Panc1 (cell line): ENCODE data around the gene UBLCP1. TPM values are rescaled to one million over a fixed set of nuclear protein-coding genes. Genes with fewer than 3 reads are reported as not detected.

ENCODE experiments used
- ATAC-seq: fragments of 200-7000 bp; cut with Tn5 transposase; 2 replicates; pipeline ENCODE4 v1.9.1; 2020; ENCODE audit warnings: mild to moderate bottlenecking, moderate library complexity
- BruUV-seq: library from RNA; stranded (reverse); fragments of 400-500 nt; replicated peaks from 2 replicates; lab custom pipeline; 2021; lab: Mats Ljungman, UMichigan
- CTCF ChIA-PET: fragments of 300-600 bp; sonication (Branson Sonifier 250); formaldehyde crosslinking; loops from one replicate; lab custom pipeline; 2022; ENCODE audit warnings: antibody characterized with exemption; lab: Charles Lee
- POLR2A ChIA-PET: fragments of 300-600 bp; sonication (Branson Sonifier 250); formaldehyde crosslinking; loops from one replicate; lab custom pipeline; 2022; ENCODE audit warnings: antibody characterized with exemption; lab: Charles Lee
- DNase-seq: peaks from one replicate; pipeline ENCODE4 v3.0.0-alpha.2; 2010; ENCODE audit warnings: low read depth, low spot score
- H3K27ac ChIP-seq: 2 replicates; pipeline ENCODE4 v1.5.1; 2011; ENCODE audit warnings: mild to moderate bottlenecking, low read length, inconsistent platforms
- H3K27me3 ChIP-seq: fragments of 200-500 bp; sonication (Bioruptor generic); 2 replicates; pipeline ENCODE4 v1.6.0; 2014; ENCODE audit warnings: low read length, inconsistent platforms; ENCODE audit not compliant: control insufficient read depth, insufficient read depth
- H3K36me3 ChIP-seq: fragments of 200-500 bp; sonication (Bioruptor generic); 2 replicates; pipeline ENCODE4 v1.5.1; 2014; ENCODE audit warnings: inconsistent platforms, mild to moderate bottlenecking, low read length, moderate library complexity; ENCODE audit not compliant: control insufficient read depth, insufficient read depth
- H3K4me1 ChIP-seq: 2 replicates; pipeline ENCODE4 v1.5.1; 2011; ENCODE audit warnings: inconsistent platforms, mild to moderate bottlenecking, low read length, moderate library complexity; ENCODE audit not compliant: control insufficient read depth, insufficient read depth
- H3K4me3 ChIP-seq, 2 experiments: 2 replicates each; pipeline ENCODE4 v1.5.1; 2011 to 2012; ENCODE audit warnings: low read depth in 2 of 2, low read length in 2 of 2, mild to moderate bottlenecking in 2 of 2, inconsistent platforms in 1 of 2, moderate library complexity in 1 of 2
- H3K9me3 ChIP-seq: fragments of 200-500 bp; sonication (Bioruptor generic); 2 replicates; pipeline ENCODE4 v1.5.1; 2014; ENCODE audit warnings: low read depth, mild to moderate bottlenecking, inconsistent platforms, low read length, moderate library complexity; ENCODE audit not compliant: control insufficient read depth, insufficient read depth
- POLR2AphosphoS5 ChIP-seq: IDR thresholded peaks from 2 replicates; pipeline ENCODE4 v1.6.1; 2012; ENCODE audit warnings: mild to moderate bottlenecking, low read depth, low read length, moderate library complexity
- SIN3A ChIP-seq: IDR thresholded peaks from 2 replicates; pipeline ENCODE4 v1.6.1; 2012; ENCODE audit warnings: low read depth, mild to moderate bottlenecking, low read length, moderate library complexity, borderline replicate concordance; ENCODE audit not compliant: insufficient read depth
- TCF7L2 ChIP-seq: IDR thresholded peaks from 2 replicates; pipeline ENCODE4 v1.6.1; 2011; ENCODE audit warnings: mild to moderate bottlenecking, low read depth, low read length, inconsistent platforms
- in situ Hi-C: cut with HindIII; loops from 2 replicates; pipeline ENCODE4 v1.10.0; 2016; ENCODE audit warnings: low sequenced_read_pairs, low pct_unique_long_range_greater_than_20kb
- intact Hi-C: fragments of 100-400 bp; cut with micrococcal nuclease; formaldehyde crosslinking; loops from one replicate; pipeline ENCODE4 v1.10.0; 2022; ENCODE audit not compliant: unreplicated experiment
- total RNA-seq: library from RNA; stranded (reverse); gene quantifications from one replicate; pipeline ENCODE4 v1.2.1, GENCODE V29; 2021; ENCODE audit not compliant: unreplicated experiment
- TF ChIP-seq, protein P1 (sequence below), 2 experiments: IDR thresholded peaks; 2 replicates each; pipeline ENCODE4 v1.6.1; 2011 to 2012; ENCODE audit warnings: low read depth in 2 of 2, control low read depth in 1 of 2, low read length in 1 of 2, mild to moderate bottlenecking in 1 of 2, moderate library complexity in 1 of 2; ENCODE audit not compliant: insufficient read depth in 1 of 2
- TF ChIP-seq, protein P2 (sequence below): fragments of 450-650 bp; IDR thresholded peaks from 2 replicates; pipeline ENCODE4 v1.5.1; 2017; ENCODE audit warnings: mild to moderate bottlenecking

UBLCP1 gene
- total RNA-seq, 1 experiment from 2014 or later, result 31.8 TPM

DNA sequence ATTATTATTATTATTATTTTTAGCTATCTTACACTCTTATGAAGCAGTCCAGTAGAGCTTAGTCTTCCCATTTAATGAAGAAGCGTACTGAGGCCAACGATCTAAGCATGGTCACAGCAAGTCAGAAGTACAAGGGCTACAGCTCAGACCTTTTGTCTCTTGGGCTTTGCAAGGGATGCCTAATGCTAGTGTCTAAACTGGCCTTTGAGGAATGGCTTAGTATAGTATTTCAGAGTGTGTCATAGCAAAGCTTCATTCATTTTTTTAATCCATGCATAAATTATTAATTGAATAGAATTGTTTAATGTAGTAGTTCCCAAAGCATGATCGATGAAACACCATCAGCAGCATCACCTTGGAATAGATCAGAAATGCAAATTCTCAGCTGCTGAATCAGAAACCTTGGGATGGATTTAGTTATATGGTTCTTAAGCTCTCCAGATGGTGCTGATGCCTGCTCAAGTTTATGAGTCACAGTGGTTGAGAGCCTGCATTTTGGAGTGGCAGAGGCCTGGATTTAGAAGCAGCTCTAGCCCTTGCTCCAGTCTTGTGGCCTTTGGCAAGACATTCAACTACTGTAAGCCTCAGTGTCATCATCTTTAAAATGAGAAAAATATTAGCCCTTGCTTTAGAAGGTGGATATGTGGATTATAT is 61.1 kb downstream of the UBLCP1 start:
- Histone ChIP-seq H3K36me3 (no peaks in the 10 kb centered on the region), H3K4me1 (no peaks in the 10 kb centered on the region), H3K9me3 (no peaks in the 10 kb centered on the region), H3K4me3 (no peak overlapping the region), H3K27ac (no peak overlapping the region), H3K27me3 (peaks cover 5% of the 10 kb centered on the region; the same call in 1 of the 2 replicates)
- ChIA-PET CTCF (no interaction called here), POLR2A (no interaction called here)
- no TSS peak for BruUV-seq
- TF ChIP-seq, protein P1, sequence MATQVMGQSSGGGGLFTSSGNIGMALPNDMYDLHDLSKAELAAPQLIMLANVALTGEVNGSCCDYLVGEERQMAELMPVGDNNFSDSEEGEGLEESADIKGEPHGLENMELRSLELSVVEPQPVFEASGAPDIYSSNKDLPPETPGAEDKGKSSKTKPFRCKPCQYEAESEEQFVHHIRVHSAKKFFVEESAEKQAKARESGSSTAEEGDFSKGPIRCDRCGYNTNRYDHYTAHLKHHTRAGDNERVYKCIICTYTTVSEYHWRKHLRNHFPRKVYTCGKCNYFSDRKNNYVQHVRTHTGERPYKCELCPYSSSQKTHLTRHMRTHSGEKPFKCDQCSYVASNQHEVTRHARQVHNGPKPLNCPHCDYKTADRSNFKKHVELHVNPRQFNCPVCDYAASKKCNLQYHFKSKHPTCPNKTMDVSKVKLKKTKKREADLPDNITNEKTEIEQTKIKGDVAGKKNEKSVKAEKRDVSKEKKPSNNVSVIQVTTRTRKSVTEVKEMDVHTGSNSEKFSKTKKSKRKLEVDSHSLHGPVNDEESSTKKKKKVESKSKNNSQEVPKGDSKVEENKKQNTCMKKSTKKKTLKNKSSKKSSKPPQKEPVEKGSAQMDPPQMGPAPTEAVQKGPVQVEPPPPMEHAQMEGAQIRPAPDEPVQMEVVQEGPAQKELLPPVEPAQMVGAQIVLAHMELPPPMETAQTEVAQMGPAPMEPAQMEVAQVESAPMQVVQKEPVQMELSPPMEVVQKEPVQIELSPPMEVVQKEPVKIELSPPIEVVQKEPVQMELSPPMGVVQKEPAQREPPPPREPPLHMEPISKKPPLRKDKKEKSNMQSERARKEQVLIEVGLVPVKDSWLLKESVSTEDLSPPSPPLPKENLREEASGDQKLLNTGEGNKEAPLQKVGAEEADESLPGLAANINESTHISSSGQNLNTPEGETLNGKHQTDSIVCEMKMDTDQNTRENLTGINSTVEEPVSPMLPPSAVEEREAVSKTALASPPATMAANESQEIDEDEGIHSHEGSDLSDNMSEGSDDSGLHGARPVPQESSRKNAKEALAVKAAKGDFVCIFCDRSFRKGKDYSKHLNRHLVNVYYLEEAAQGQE (IDR thresholded peaks at IDR 0.05; ENCODE audit: insufficient read depth in 1 of 2, low read depth in 2 of 2, low read length in 1 of 2), result no peak
- TF ChIP-seq POLR2AphosphoS5, result no peak
- no peak for TF ChIP-seq SIN3A
- no peak for TF ChIP-seq TCF7L2
- TF ChIP-seq, protein P2, sequence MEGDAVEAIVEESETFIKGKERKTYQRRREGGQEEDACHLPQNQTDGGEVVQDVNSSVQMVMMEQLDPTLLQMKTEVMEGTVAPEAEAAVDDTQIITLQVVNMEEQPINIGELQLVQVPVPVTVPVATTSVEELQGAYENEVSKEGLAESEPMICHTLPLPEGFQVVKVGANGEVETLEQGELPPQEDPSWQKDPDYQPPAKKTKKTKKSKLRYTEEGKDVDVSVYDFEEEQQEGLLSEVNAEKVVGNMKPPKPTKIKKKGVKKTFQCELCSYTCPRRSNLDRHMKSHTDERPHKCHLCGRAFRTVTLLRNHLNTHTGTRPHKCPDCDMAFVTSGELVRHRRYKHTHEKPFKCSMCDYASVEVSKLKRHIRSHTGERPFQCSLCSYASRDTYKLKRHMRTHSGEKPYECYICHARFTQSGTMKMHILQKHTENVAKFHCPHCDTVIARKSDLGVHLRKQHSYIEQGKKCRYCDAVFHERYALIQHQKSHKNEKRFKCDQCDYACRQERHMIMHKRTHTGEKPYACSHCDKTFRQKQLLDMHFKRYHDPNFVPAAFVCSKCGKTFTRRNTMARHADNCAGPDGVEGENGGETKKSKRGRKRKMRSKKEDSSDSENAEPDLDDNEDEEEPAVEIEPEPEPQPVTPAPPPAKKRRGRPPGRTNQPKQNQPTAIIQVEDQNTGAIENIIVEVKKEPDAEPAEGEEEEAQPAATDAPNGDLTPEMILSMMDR, result no peak
- ATAC-seq (no peak), DNase-seq (no peak)
- intact Hi-C loops, result loop anchor here (10.0 kb wide), 1 partner anchor 591 kb away; the partner anchor contains the start of gene ADRA1B
- in situ Hi-C loops, result no loop called here

DNA sequence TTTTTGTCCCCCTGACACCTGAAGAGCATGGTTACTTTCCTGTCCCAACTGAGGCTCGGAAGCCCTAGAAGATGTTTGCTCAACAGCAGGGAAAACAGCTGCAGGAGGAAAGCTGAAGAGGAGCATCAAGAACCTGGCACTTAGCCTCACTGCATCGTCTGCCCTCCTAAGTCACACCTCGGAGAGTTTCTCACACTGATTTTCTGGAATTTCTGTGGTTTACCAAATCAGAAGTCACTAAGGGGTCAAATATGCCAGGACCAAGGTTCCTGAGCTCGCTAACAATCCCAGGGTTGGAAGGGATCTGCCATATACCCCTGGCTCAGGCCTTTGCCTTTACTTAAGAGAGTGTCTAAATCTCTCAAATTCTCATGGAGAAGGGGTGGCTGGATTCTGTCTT is 61.9 kb downstream of the UBLCP1 start:
- H3K4me1 ChIP-seq, result no peaks in the 10 kb centered on the region
- no peak for ATAC-seq
- H3K36me3 ChIP-seq, result no peaks in the 10 kb centered on the region
- H3K27me3 ChIP-seq, result peaks cover 11% of the 10 kb centered on the region; the same call in 1 of the 2 replicates
- in situ Hi-C loops, result no loop called here
- no TSS peak for BruUV-seq
- ChIA-PET CTCF (no interaction called here), POLR2A (interaction anchor here (0.6 kb wide), 1 partner anchor 14 kb away, joined by 20 read pairs; no protein-coding TSS in a partner anchor)
- no peaks in the 10 kb centered on the region for H3K9me3 ChIP-seq
- H3K27ac ChIP-seq, result no peak overlapping the region
- DNase-seq, result no peak
- intact Hi-C loops, result loop anchor here (10.0 kb wide), 1 partner anchor 590 kb away; the partner anchor contains the start of gene ADRA1B
- H3K4me3 ChIP-seq, result no peak overlapping the region
- TF ChIP-seq, protein P1 (IDR thresholded peaks at IDR 0.05; ENCODE audit: insufficient read depth in 1 of 2, low read depth in 2 of 2, low read length in 1 of 2), result no peak
- no peak for TF ChIP-seq TCF7L2
- no peak for TF ChIP-seq POLR2AphosphoS5
- no peak for TF ChIP-seq SIN3A
- TF ChIP-seq, protein P2, result no peak
